ENCODE results near the gene CCNL1.

Gene CCNL1

GRCh38 chr3:157147099-157147803, 12.7 kb downstream of the CCNL1 start:
- no peak for DNase-seq (ENCODE audit: low read depth in 2 of 3, low spot score in 2 of 3)

- no peak for DNase-seq (ENCODE audit: low read depth in 2 of 3, low spot score in 2 of 3)
Measured at GRCh38 chr3:157145606-157146322, 14.2 kb downstream of the CCNL1 start.

- DNase-seq (ENCODE audit: low read depth in 2 of 3, low spot score in 2 of 3): no peak
Measured at GRCh38 chr3:157142315-157142714, 17.6 kb downstream of the CCNL1 start.

GRCh38 chr3:157139938-157140534, 19.9 kb downstream of the CCNL1 start:
- DNase-seq (ENCODE audit: low read depth in 2 of 3, low spot score in 2 of 3): no peak

- no peak for DNase-seq (ENCODE audit: low read depth in 2 of 3, low spot score in 2 of 3)
Measured at GRCh38 chr3:157136647-157137387, 23.1 kb downstream of the CCNL1 start.

- DNase-seq (ENCODE audit: low read depth in 2 of 3, low spot score in 2 of 3): no peak
Measured at GRCh38 chr3:157135671-157136396, 24.1 kb downstream of the CCNL1 start.

GRCh38 chr3:157134620-157135191, 25.2 kb downstream of the CCNL1 start:
- no peak for DNase-seq (ENCODE audit: low read depth in 2 of 3, low spot score in 2 of 3)

GRCh38 chr3:157133434-157134320, 26.3 kb downstream of the CCNL1 start:
- DNase-seq (ENCODE audit: low read depth in 2 of 3, low spot score in 2 of 3): no peak

- DNase-seq (ENCODE audit: low read depth in 2 of 3, low spot score in 2 of 3): no peak
Measured at GRCh38 chr3:157132936-157133335, 27.0 kb downstream of the CCNL1 start.

GRCh38 chr3:157132341-157132740, 27.6 kb downstream of the CCNL1 start:
- DNase-seq (ENCODE audit: low read depth in 2 of 3, low spot score in 2 of 3): no peak

GRCh38 chr3:157131861-157132260, 28.1 kb downstream of the CCNL1 start:
- DNase-seq (ENCODE audit: low read depth in 2 of 3, low spot score in 2 of 3): no peak

- DNase-seq (ENCODE audit: low read depth in 2 of 3, low spot score in 2 of 3): peak in 2 of 3 experiments; percentile 43
Measured at GRCh38 chr3:157130467-157131251, 29.3 kb downstream of the CCNL1 start.

- DNase-seq (ENCODE audit: low read depth in 2 of 3, low spot score in 2 of 3): no peak
Measured at GRCh38 chr3:157129803-157130466, 30.0 kb downstream of the CCNL1 start.

GRCh38 chr3:157128771-157129681, 30.9 kb downstream of the CCNL1 start:
- no peak for DNase-seq (ENCODE audit: low read depth in 2 of 3, low spot score in 2 of 3)

GRCh38 chr3:157127831-157128767, 31.8 kb downstream of the CCNL1 start:
- peak in 1 of 3 experiments; percentile 47 for DNase-seq (ENCODE audit: low read depth in 2 of 3, low spot score in 2 of 3)

GRCh38 chr3:157127268-157127667, 32.7 kb downstream of the CCNL1 start:
- no peak for DNase-seq (ENCODE audit: low read depth in 2 of 3, low spot score in 2 of 3)

Measured in activated CD8-positive, alpha-beta memory T cell treated with anti-CD3 and anti-CD28 coated beads for 48 hours (primary cell).